HuH-7.5 (cell line): ENCODE measurements around the gene PLCL1.

Experiments
- DNase-seq: peaks from one replicate; pipeline ENCODE4 v3.0.0; 2011; ENCODE audit warnings: low spot score

Gene PLCL1

GRCh38 chr2:197857476-197858107 is 53.2 kb downstream of the PLCL1 start:
- DNase-seq, result no peak

GRCh38 chr2:197858607-197859140 is 54.3 kb downstream of the PLCL1 start:
- no peak for DNase-seq

GRCh38 chr2:197862246-197862955 is 58.0 kb downstream of the PLCL1 start:
- DNase-seq, result no peak

GRCh38 chr2:197863744-197864143 is 59.4 kb downstream of the PLCL1 start:
- no peak for DNase-seq

GRCh38 chr2:197866455-197866854 is 62.1 kb downstream of the PLCL1 start:
- no peak for DNase-seq

- no peak for DNase-seq
These were observed 62.6 kb downstream of the PLCL1 start for GRCh38 chr2:197867033-197867432.

GRCh38 chr2:197867624-197868023 is 63.2 kb downstream of the PLCL1 start:
- no peak for DNase-seq

- no peak for DNase-seq
These were observed 63.8 kb downstream of the PLCL1 start for GRCh38 chr2:197868206-197868605.

GRCh38 chr2:197869041-197869440 is 64.6 kb downstream of the PLCL1 start:
- DNase-seq, result no peak

- no peak for DNase-seq
These were observed 65.2 kb downstream of the PLCL1 start for GRCh38 chr2:197869501-197870111.

GRCh38 chr2:197870137-197870536 is 65.7 kb downstream of the PLCL1 start:
- no peak for DNase-seq

- DNase-seq, result no peak
These were observed 67.5 kb downstream of the PLCL1 start for GRCh38 chr2:197871780-197872456.

- DNase-seq, result no peak
These were observed 68.9 kb downstream of the PLCL1 start for GRCh38 chr2:197873293-197873701.

- DNase-seq, result no peak
These were observed 71.4 kb downstream of the PLCL1 start for GRCh38 chr2:197875763-197876162.

- no peak for DNase-seq
These were observed 72.1 kb downstream of the PLCL1 start for GRCh38 chr2:197876524-197876923.

GRCh38 chr2:197877038-197877437 is 72.6 kb downstream of the PLCL1 start:
- no peak for DNase-seq

GRCh38 chr2:197878792-197879191 is 74.4 kb downstream of the PLCL1 start:
- DNase-seq, result no peak

GRCh38 chr2:197879812-197880408 is 75.5 kb downstream of the PLCL1 start:
- DNase-seq, result no peak

GRCh38 chr2:197883354-197884032 is 79.1 kb downstream of the PLCL1 start:
- DNase-seq, result no peak

- DNase-seq, result no peak
These were observed 79.9 kb downstream of the PLCL1 start for GRCh38 chr2:197884252-197884651.

- no peak for DNase-seq
These were observed 80.7 kb downstream of the PLCL1 start for GRCh38 chr2:197885126-197885525.

GRCh38 chr2:197885587-197885986 is 81.2 kb downstream of the PLCL1 start:
- no peak for DNase-seq
